GM21529 (cell line): ENCODE data around the gene SFSWAP.

Experiments
- ATAC-seq: cut with Tn5 transposase; IDR thresholded peaks from one replicate; pipeline ENCODE4 v1.9.1; 2021; ENCODE audit not compliant: unreplicated experiment

SFSWAP gene

GRCh38 chr12:131831635-131832041, 120.7 kb downstream of the SFSWAP start:
- no peak for ATAC-seq

DNA sequence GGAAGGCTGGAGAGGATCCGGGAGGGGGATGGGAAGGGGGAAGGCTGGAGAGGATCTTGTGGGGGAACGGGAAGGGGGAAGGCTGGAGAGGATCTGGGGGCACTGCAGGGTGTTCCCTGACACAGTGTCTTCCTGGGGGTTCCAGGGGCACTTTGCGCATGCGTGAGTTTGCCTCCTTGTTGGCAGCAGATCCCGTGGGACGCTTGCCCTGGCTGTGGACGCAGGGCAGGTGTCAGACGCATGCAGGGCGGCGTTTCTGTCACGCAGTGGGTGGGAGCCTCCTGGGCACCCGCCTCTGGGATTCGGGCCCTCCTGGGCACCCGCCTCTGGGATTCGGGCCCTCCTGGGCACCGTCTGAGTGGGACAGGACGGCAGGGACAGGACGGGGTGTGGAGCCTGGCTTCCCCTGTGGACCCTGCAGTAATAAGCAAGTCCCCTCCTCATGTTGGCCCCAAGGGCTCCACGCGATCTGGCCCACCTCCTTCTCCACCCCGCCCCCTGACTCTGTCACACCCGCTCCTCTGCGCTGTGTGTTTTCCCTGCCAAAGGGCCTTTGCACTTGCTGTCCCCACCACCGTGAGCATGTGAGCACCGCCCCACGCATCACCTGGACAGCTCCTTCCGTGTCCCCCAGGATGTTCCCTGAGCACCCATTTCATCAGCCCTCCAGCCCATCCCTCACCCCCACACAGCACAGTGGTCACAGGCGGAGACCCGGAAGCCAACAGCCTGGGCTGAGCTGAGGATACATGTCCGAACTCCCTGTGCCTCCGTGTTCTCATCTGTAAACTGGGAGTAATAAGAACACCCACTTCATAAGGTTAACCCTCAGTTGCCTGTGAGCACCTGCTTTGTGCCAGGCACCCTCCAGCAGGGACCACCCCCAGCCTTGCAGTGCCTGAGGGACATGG, 121.7 kb downstream of the SFSWAP start:
- no peak for ATAC-seq

DNA sequence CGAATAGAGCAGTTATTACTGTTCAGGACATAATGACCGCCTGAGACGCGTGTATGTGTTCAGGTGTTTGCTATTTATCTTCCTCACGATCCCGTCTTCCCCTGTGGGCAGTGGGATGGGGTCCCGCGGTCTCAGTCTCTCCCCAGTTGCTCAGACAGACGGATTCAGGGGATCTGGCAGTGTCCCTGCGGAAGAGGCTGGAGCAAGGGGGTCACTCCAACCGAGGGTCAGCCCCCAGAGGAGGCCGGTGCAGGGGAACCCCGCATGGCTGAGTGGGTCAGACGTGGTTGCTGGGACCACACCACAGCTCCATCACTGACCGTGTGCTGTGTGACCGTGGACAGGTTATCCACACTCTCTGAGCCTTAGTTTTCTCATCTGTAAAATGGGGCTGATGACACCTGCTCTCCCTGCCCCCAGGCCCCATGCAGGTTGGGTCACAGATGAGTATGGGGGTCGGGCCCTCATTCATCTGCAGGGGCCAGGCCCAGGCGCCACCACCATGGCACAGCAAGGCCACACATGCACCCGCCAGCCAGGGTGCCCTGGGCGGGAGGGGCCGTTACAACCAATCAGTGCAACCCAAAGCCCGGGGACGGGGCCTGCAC, 122.5 kb downstream of the SFSWAP start:
- ATAC-seq, result no peak

DNA sequence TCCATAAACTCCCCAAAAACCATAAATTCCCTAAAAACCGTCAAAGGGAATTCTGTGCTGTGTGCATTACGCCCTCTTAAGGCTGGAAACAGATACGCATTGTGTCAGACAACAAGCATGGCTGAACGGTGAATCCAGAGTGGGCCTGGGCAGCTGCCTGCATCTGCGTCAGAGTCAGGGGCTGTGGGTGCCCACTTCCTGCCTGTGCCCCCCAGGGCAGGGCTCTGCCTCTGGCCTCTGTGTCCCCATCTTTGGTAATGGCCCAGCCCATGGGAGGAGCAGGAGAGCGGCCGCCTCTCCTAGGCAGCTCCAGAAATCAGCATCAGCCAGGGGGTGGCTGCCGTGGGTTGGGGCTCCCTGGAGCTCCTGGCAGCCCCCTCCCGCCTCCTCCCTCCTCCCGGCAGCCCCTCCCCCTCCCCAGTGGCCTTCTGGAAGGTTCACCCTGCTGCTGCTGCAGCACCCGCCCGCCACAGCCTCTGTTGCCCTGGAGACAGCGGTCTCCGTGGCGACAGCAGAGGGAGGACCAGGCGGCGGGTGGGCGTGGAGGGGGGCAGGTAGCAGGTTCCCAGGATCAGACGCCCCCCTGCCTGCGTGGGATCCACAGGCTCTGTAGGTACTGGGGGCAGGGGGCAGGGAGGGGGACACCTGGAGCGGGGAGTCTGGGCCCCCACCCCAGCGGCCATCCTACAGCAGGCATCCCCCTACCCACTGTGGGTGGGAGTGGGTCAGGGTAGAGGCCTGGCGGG, 123.2 kb downstream of the SFSWAP start:
- ATAC-seq, result no peak

DNA sequence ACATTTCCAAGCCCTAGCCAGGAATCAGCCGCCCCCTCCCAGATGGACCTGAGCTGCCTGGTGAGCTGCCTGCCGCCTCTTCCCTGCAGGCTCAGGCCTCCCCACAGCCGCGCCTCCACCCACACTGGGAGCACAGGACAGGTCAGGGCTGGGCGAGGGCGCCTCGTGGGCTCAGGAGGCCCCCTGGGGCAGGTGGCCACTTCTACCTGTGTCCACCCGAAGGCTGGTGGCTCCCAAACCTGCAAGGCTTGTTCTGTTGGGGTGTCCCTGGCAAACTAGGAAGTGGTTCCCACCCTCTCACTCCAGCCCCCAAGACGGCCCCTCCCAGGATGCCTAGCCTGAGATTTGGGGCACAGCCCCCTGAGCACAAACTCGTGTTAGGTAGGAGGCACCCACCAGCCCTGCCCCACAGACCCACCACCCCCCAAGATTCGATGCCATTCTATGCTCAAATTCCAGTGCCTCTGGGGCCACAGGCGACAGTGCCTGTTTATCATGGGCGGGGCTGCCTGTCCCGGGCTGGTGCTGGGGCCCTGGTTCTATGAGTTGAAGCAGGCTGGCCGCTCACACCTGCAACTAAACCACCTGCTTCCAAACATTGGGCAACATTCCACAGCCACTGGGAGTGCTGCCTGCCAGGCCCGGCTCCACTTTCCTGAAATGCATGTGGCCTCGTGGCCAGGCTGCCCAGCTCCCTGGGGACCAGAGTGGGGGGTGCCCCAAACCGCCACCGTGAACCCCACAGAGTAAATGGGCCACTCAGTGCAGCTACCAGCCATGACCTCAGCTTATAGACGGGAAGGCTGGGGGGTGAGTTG, 124.1 kb downstream of the SFSWAP start:
- no peak for ATAC-seq

DNA sequence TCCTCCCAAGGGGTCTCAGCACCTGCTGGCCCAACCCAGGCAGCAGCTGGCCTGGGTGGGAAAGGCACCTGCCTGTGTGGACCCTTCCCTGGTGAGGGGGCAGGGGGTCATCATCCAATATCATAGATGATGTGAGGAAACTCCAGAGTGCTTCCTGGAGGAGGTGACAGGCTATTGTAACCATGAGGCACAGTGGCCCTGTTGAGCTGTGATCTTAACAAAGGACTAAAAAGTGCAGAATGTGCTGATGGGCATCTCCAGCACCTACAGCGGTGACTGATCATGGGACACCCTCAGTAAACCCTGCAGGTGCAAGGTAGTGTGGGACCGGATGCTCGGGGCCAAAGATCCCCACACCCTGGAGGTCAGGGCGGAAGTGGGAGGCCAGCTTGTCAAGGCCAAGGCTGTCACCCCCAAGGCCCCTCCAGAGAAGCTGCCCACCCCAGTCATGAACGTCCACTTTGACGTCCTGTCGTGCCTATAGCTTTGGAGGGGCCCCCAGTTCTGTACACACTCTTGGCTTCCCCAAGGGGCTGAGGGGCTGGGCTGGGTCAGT, 124.8 kb downstream of the SFSWAP start:
- no peak for ATAC-seq

- no peak for ATAC-seq
These were observed 125.3 kb downstream of the SFSWAP start for GRCh38 chr12:131836193-131836592.

DNA sequence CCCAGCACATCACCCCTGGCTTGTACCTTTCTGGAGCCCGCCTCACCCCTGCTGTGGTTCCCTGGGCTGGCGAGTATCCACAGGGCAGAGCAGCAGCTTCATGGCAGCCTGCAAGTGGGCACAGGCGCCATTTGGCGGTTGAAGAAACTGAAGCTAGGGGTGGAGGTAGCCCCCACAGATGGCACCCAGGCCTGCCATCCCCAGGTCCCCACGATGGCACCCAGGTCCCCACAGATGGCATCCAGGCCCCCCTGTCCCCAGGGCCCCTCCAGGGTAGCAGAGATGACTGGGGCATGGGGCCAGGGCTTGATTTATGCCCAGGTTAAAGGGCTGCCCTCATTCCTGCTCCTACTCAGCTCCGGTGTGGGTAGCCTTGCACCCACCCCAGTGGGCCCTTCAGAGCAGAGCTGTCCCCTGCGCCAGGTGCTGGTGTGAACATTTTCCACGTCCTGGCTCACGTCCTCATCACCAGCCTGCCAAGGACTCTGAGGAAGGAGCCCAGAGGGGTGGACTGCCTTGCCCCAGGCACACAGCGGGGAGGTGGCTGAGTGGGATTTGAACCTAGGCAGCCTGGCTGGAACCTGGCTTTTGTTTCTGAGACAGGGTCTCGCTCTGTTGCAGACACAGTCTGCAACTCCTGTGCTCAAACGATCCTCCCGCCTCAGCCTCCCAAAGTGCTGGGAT, 126.0 kb downstream of the SFSWAP start:
- ATAC-seq, result no peak

DNA sequence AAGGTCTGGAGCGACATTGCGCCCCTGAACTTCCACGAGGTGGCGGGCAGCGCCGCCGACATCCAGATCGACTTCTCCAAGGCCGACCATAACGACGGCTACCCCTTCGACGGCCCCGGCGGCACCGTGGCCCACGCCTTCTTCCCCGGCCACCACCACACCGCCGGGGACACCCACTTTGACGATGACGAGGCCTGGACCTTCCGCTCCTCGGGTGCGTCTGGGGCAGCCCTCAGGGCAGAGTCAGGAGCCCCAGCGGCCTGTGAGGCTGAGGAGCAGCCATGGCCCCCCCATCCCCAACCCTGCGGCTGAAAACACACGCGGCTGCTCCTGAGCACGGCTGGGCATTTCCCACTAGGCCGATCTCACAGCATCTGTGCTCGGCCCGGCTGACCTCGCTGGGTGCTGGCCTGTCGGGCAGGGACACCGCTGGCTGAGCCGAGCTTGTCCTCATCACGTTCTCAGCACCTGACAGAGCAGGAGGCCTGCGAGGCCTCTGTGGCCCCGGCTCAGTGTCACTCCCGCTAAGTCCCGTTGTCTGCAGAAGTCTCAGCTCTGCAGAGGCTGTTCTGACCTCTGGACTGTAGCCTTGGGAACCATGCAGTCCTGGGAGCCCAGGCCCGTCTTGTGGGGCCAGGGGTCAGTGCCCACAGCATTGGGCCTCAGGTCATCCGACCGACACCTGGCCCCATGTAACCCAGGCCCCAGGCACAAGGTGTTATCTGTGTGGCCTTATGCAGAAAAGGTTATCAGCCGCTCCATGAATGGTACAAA, 129.9 kb downstream of the SFSWAP start:
- no peak for ATAC-seq

DNA sequence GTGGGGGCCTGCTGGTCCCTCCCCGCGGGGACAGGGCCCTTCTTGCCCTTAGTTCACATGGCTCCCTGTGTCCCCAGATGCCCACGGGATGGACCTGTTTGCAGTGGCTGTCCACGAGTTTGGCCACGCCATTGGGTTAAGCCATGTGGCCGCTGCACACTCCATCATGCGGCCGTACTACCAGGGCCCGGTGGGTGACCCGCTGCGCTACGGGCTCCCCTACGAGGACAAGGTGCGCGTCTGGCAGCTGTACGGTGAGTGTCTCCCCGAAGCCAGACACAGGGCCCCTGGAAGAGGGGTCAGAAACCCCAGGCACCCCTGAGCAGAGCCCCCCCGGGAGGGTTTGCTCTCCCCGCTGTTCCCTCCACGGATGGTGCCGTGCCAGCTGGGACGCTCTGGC, 130.7 kb downstream of the SFSWAP start:
- ATAC-seq, result no peak

DNA sequence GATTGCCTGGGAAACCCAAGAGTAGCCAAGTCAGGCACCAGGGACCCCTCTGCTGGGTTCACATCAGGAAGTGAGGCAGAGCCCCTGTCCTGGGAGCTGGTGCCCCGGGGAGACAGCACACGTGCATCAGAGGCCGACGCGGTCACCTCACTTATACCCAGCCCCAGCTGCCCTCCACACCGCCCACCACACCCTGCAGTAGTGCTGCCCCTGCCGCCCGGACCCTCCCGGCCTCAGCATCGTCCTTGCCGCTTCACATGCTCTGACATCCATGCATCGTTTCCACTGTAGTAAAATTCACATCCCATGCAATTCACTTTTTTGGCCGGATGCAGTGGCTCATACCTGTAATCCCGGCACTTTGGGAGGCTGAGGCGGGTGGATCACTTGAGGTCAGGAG, 131.3 kb downstream of the SFSWAP start:
- no peak for ATAC-seq

GRCh38 chr12:131843527-131843926, 132.6 kb downstream of the SFSWAP start:
- ATAC-seq, result no peak

DNA sequence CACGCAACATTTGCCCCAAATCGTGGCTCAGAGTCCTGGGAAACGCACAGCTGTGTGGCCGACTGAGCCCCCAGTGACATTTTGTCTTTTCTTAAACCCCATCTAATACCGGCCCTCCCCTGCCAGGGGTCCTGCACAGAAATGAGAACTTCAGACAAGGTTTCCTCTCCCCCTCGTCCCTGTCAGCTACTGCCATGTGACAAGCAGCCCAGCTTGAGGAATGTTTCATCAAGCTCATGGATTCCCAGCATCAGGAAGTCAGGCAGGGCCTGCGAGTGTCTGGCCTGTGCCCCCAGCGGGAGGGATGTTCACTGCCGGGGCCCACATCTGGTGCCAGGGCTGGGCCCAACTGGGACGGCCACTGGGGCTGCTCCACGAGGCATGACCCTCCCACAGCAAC, 133.2 kb downstream of the SFSWAP start:
- ATAC-seq, result no peak

GRCh38 chr12:131844656-131845055, 133.8 kb downstream of the SFSWAP start:
- no peak for ATAC-seq

DNA sequence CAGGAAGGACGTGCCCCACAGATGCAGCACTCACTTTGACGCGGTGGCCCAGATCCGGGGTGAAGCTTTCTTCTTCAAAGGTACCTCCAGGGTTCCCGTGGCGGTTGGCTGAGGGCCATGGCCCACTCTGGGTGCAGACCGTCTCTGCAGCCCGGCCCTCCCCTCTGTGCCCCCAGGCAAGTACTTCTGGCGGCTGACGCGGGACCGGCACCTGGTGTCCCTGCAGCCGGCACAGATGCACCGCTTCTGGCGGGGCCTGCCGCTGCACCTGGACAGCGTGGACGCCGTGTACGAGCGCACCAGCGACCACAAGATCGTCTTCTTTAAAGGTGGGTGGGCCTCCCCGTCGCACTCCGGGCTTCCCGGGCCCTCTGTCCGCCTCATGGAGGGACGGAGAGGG, 134.2 kb downstream of the SFSWAP start:
- ATAC-seq, result no peak

DNA sequence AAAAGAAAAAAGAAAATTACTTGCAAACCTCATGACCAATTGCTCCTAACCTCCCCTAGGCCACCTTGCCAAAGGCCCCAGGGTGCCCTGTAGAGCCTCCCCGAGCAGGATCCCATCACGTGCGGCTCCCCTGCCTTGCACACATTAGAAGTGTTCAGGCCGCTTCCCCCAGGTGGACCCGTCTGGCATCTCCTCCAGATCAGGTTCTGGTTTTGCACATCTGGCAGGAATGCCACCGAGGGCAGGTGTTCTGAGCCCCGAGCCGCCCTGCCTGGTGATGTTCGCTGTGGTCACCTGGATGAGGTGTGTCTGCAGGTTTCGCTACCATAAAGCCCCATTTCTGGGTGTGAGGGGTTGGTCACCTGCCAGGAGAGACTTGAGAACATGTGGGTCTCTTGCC, 136.6 kb downstream of the SFSWAP start:
- ATAC-seq, result no peak

DNA sequence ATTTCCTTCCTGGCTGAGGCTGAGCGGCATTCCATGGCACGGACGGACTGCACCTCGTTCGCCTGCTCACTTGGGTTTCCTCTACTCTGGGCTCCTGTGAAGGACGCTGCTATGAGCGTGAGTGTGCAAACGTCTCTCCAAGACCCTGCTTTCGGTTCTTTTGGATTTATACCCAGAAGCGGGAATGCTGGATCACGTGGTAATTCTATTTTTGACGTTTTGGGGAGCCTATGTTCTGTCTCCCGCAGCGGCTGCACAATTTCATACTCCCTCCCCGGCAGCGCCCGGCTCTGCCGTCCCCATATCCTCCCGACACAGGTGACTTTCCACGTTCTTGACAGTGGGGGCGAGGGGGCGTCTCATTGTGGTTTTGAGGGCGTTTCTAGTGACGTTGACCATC, 137.9 kb downstream of the SFSWAP start:
- ATAC-seq, result no peak
